Gastrocnemius medialis (tissue), 4 donors: ENCODE results near the gene ARHGEF4.

ENCODE experiments used
- POLR2A ChIP-seq, 2 donors: fragments of 450-650 bp; IDR thresholded peaks; one replicate each; pipeline ENCODE4 v1.6.1; 2017; ENCODE audit warnings: antibody characterized with exemption in 2 of 2, mild to moderate bottlenecking in 2 of 2, moderate library complexity in 2 of 2
- TF ChIP-seq, protein P1 (sequence below), 5 experiments: fragments of 450-650 bp in 3 of 5; fragments of 200-600 bp in 2 of 5; sonication (generic) in 2 of 5; IDR thresholded peaks in 4 of 5; conservative IDR thresholded peaks in 1 of 5; 1 replicate in 4 of 5; 2 replicates in 1 of 5; pipeline ENCODE4 v1.5.1; 2016 to 2019; ENCODE audit warnings: antibody characterized with exemption in 5 of 5, mild to moderate bottlenecking in 3 of 5, moderate library complexity in 3 of 5

DNA sequence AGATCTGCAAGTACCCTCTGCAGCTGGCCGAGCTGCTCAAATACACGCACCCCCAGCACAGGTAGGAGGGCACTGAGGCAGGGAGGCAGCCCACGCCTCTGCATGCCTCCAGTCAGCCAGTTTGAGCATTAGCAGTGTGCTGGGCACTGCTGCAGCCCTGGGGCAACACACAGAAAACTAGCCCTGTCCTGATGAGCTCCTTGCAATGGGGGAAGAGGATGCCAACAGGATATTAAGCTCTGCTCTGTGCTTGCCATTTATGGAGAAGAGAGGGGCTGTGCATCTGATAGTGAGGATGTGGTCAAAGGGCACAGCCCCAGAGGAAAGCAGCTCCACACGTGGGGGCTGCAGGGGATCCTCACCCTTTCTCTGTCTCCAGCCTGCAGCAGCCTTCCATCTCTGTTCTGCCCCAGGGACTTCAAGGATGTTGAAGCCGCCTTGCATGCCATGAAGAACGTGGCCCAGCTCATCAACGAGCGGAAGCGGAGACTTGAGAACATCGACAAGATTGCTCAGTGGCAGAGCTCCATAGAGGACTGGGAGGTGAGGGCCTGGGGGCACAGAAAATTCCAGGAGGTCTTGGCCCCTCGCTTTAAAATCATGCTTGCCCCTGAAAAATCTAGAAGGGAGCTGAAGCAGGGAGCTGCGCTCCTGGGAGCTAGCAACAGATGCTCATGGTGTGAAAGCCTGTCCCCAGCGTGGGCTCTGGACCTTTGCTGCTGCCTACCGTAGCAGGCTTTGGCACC is 204.9 kb downstream of the ARHGEF4 start:
- TF ChIP-seq, protein P1, sequence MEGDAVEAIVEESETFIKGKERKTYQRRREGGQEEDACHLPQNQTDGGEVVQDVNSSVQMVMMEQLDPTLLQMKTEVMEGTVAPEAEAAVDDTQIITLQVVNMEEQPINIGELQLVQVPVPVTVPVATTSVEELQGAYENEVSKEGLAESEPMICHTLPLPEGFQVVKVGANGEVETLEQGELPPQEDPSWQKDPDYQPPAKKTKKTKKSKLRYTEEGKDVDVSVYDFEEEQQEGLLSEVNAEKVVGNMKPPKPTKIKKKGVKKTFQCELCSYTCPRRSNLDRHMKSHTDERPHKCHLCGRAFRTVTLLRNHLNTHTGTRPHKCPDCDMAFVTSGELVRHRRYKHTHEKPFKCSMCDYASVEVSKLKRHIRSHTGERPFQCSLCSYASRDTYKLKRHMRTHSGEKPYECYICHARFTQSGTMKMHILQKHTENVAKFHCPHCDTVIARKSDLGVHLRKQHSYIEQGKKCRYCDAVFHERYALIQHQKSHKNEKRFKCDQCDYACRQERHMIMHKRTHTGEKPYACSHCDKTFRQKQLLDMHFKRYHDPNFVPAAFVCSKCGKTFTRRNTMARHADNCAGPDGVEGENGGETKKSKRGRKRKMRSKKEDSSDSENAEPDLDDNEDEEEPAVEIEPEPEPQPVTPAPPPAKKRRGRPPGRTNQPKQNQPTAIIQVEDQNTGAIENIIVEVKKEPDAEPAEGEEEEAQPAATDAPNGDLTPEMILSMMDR (IDR thresholded peaks at IDR 0.05 in 4 of 5, conservative IDR thresholded peaks at IDR 0.05 in 1 of 5), result no peak
- no peak for TF ChIP-seq POLR2A (IDR thresholded peaks at IDR 0.05)
